ENCODE measurements around the gene FBXW2. TPM values are rescaled to one million over a fixed set of nuclear protein-coding genes. Genes with fewer than 3 reads are reported as not detected.

Gene FBXW2
- total RNA-seq, 1 experiment from 2014 or later = 62.1 TPM

GRCh38 chr9:120734607-120735410, 58.4 kb downstream of the FBXW2 start:
- Histone ChIP-seq H3K18ac (ENCODE audit: insufficient read length, low read depth, low read length) (no peak overlapping the region), H2BK15ac (ENCODE audit: low read depth, low read length) (no peak overlapping the region), H4K5ac (ENCODE audit: insufficient read length, low read depth, low read length) (no peak overlapping the region), H3K27me3 (ENCODE audit: insufficient read depth, low read length) (no peaks in the 10 kb centered on the region), H2BK120ac (ENCODE audit: low read depth, low read length, poor library complexity, severe bottlenecking) (no peak overlapping the region), H2AK5ac (ENCODE audit: insufficient read length, low read length) (no peak overlapping the region), H3K79me1 (ENCODE audit: insufficient read depth, low read depth, low read length, poor library complexity, severe bottlenecking) (no peaks in the 10 kb centered on the region), H4K91ac (ENCODE audit: insufficient read length, low read depth, low read length) (no peak overlapping the region), H2BK12ac (ENCODE audit: insufficient read length, low read depth, low read length) (no peak overlapping the region), H3K4me2 (ENCODE audit: insufficient read depth, insufficient read length, low read length) (no peak overlapping the region), H3T11ph (ENCODE audit: low read length) (no peak overlapping the region), H3K4me1 (ENCODE audit: insufficient read depth, low read length) (no peaks in the 10 kb centered on the region), H3K23me2 (ENCODE audit: insufficient read length, low read depth, low read length, poor library complexity, severe bottlenecking) (peaks cover 2% of the 10 kb centered on the region), H3K56ac (ENCODE audit: insufficient read length, low read depth, low read length) (no peak overlapping the region), H3K14ac (ENCODE audit: insufficient read depth, low read length) (no peak overlapping the region), H3K9me3 (ENCODE audit: control insufficient read depth, low read depth, low read length) (no peaks in the 10 kb centered on the region), H3K9ac (ENCODE audit: extremely low read depth, insufficient read length, low read length) (no peak overlapping the region), H4K20me1 (ENCODE audit: control insufficient read depth, insufficient read depth, insufficient read length) (no peaks in the 10 kb centered on the region), H2BK5ac (ENCODE audit: insufficient read length, low read length) (no peak overlapping the region), H2BK20ac (ENCODE audit: low read depth, low read length, poor library complexity, severe bottlenecking) (no peak overlapping the region), H3K27ac (ENCODE audit: insufficient read length, low read depth, low read length) (no peak overlapping the region), H4K8ac (replicated peaks; ENCODE audit: insufficient read length, low read depth, low read length) (no peak overlapping the region), H2AFZ (ENCODE audit: low read length) (no peak overlapping the region), H3K23ac (ENCODE audit: insufficient read length, low read depth, low read length) (no peak overlapping the region), H3K4ac (ENCODE audit: low read depth, low read length) (no peak overlapping the region), H3K79me2 (ENCODE audit: insufficient read depth, low read length) (no peaks in the 10 kb centered on the region)
- Mint-ChIP-seq H3K4me3 (no peak overlapping the region), H3K36me3 (ENCODE audit: insufficient read depth in 1 of 3, low read depth in 3 of 3) (no peaks in the 10 kb centered on the region), H3K4me1 (peaks cover 4 to 8% of the 10 kb centered on the region in 2 experiments; a peak in 2 of 4 replicates), H3K9me3 (no peaks in the 10 kb centered on the region; a peak in 1 of 5 replicates), H3K27ac (no peak overlapping the region), H3K27me3 (ENCODE audit: low read depth) (peaks cover 3% of the 10 kb centered on the region; the same call in 1 of the 2 replicates)
- TF ChIP-seq, protein P1, sequence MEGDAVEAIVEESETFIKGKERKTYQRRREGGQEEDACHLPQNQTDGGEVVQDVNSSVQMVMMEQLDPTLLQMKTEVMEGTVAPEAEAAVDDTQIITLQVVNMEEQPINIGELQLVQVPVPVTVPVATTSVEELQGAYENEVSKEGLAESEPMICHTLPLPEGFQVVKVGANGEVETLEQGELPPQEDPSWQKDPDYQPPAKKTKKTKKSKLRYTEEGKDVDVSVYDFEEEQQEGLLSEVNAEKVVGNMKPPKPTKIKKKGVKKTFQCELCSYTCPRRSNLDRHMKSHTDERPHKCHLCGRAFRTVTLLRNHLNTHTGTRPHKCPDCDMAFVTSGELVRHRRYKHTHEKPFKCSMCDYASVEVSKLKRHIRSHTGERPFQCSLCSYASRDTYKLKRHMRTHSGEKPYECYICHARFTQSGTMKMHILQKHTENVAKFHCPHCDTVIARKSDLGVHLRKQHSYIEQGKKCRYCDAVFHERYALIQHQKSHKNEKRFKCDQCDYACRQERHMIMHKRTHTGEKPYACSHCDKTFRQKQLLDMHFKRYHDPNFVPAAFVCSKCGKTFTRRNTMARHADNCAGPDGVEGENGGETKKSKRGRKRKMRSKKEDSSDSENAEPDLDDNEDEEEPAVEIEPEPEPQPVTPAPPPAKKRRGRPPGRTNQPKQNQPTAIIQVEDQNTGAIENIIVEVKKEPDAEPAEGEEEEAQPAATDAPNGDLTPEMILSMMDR (conservative IDR thresholded peaks at IDR 0.05) = no peak
- DNase-seq = no peak
- no CpG with 5 or more reads among the region's 2 CpGs for WGBS (ENCODE audit: extremely low coverage, insufficient read length, low lambda C conversion rate)

All from H9 (cell line).